SK-N-SH treated with all-trans-retinoic acid at 6 μM for 48 hours (cell line): Measurements from ENCODE around the gene VPS13C.

Source experiments
- BACH2 ChIP-seq: fragments of 250-450 bp; sonication (Bioruptor Pico); IDR thresholded peaks from 2 replicates; pipeline ENCODE4 v1.9.0; 2021; ENCODE audit warnings: mild to moderate bottlenecking, borderline replicate concordance
- CSDC2 ChIP-seq: fragments of 250-450 bp; sonication (Bioruptor Pico); IDR thresholded peaks from 2 replicates; pipeline ENCODE4 v1.5.0; 2020; ENCODE audit warnings: mild to moderate bottlenecking, moderate library complexity
- GLIS3 ChIP-seq: fragments of 250-450 bp; sonication (Bioruptor Pico); IDR thresholded peaks from 2 replicates; pipeline ENCODE4 v1.5.0; 2020; ENCODE audit warnings: mild to moderate bottlenecking, moderate library complexity
- OSR1 ChIP-seq: fragments of 250-450 bp; sonication (Bioruptor Pico); IDR thresholded peaks from 2 replicates; pipeline ENCODE4 v1.8.0; 2022; ENCODE audit warnings: moderate library complexity, mild to moderate bottlenecking, inconsistent platforms
- POU6F1 ChIP-seq: fragments of 250-450 bp; sonication (Bioruptor Pico); IDR thresholded peaks from 2 replicates; pipeline ENCODE4 v1.8.0; 2021; ENCODE audit warnings: low read depth, mild to moderate bottlenecking, moderate library complexity, borderline replicate concordance
- PPARA ChIP-seq: fragments of 250-450 bp; sonication (Bioruptor Pico); IDR thresholded peaks from 2 replicates; pipeline ENCODE4 v1.5.0; 2020; ENCODE audit warnings: mild to moderate bottlenecking, borderline replicate concordance
- RARB ChIP-seq: fragments of 250-450 bp; sonication (Bioruptor Pico); IDR thresholded peaks from 2 replicates; pipeline ENCODE4 v1.8.0; 2021; ENCODE audit warnings: mild to moderate bottlenecking, moderate library complexity
- ZC3H10 ChIP-seq: fragments of 250-450 bp; sonication (Bioruptor Pico); IDR thresholded peaks from 2 replicates; pipeline ENCODE4 v1.5.1; 2021; ENCODE audit warnings: mild to moderate bottlenecking, moderate library complexity
- ZFP3 ChIP-seq: fragments of 250-450 bp; sonication (Bioruptor Pico); IDR thresholded peaks from 2 replicates; pipeline ENCODE4 v1.5.0; 2020; ENCODE audit warnings: mild to moderate bottlenecking, moderate library complexity
- ZFP30 ChIP-seq: fragments of 450-650 bp; formaldehyde crosslinking; IDR thresholded peaks from 2 replicates; pipeline ENCODE4 v1.5.0; 2022; ENCODE audit warnings: mild to moderate bottlenecking, moderate library complexity
- ZNF70 ChIP-seq: fragments of 450-650 bp; formaldehyde crosslinking; IDR thresholded peaks from 2 replicates; pipeline ENCODE4 v1.5.0; 2020; ENCODE audit warnings: mild to moderate bottlenecking, moderate library complexity
- ZNF8 ChIP-seq: fragments of 450-650 bp; formaldehyde crosslinking; IDR thresholded peaks from 2 replicates; pipeline ENCODE4 v1.5.0; 2020; ENCODE audit warnings: mild to moderate bottlenecking, moderate library complexity
- TF ChIP-seq, protein P1 (sequence below): fragments of 250-450 bp; sonication (Bioruptor Pico); IDR thresholded peaks from 2 replicates; pipeline ENCODE4 v1.5.1; 2021; ENCODE audit warnings: mild to moderate bottlenecking, moderate library complexity

- TF ChIP-seq CSDC2 (no peak), ZNF8 (no peak), OSR1 (CRISPR knock-in tag) (no peak), RARB (CRISPR knock-in tag) (no peak), GLIS3 (CRISPR knock-in tag) (no peak), PPARA (no peak), ZFP30 (CRISPR knock-in tag) (no peak), POU6F1 (CRISPR knock-in tag) (no peak), ZFP3 (no peak), BACH2 (no peak), ZC3H10 (CRISPR knock-in tag) (no peak), ZNF70 (CRISPR knock-in tag) (no peak)
- TF ChIP-seq, protein P1, sequence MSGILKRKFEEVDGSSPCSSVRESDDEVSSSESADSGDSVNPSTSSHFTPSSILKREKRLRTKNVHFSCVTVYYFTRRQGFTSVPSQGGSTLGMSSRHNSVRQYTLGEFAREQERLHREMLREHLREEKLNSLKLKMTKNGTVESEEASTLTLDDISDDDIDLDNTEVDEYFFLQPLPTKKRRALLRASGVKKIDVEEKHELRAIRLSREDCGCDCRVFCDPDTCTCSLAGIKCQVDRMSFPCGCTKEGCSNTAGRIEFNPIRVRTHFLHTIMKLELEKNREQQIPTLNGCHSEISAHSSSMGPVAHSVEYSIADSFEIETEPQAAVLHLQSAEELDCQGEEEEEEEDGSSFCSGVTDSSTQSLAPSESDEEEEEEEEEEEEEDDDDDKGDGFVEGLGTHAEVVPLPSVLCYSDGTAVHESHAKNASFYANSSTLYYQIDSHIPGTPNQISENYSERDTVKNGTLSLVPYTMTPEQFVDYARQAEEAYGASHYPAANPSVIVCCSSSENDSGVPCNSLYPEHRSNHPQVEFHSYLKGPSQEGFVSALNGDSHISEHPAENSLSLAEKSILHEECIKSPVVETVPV (CRISPR knock-in tag): no peak
Measured at GRCh38 chr15:61908241-61908640, 152.0 kb downstream of the VPS13C start.
